ENCODE data around the gene APLNR. TPM values are rescaled to one million over a fixed set of nuclear protein-coding genes. Genes with fewer than 3 reads are reported as not detected.

APLNR gene
- polyA plus RNA-seq, 2 of the 4 experiments (the other 2 are of a cell fraction): 0.08 to 0.14 TPM

DNA sequence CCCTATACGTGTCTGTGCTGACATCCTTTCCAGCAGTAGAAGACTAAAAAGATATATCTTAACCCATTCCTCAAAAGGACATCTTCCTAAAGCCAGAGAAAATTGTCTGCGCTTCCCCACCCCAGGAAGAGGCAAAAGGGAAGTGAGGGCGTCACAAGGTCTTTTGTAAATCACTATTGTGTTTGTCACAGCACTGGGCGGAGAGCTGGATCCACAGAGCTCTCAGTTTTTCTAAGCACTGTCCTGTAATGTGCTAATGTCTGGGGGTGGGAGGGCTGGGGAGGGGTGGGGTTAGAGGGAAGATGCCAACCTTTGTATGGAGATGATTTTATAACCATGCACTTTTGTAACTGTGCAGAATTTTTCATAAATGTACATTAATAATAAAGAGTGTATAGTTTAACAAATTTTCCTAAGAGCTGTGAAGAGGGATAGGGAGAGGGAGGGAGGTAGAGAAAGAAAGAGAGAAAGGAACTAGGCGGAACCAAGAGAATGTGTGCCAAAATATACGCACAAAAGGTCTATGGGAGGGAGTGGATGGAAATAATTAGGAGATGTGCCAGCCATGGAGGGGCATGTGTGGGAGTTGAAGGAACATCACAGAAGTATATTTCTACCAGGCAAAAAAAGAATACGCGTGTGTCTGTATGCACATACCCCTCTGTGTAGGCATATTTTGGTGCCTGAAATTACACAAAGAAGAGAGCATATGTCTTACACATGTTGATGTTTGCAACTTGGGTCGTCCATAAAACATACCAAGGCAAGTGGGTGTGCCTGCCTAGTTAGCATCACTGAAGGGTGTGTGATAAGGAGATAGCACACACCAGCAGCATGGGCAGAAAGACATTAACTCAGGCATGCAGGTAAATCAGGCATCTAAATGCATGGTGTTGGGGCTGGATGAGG is 45.5 kb downstream of the APLNR start:
- Histone ChIP-seq H3K4me2 (no peak overlapping the region), H3K4me3 (no peak overlapping the region), H3K27ac (no peak overlapping the region), H3K4me1 (no peaks in the 10 kb centered on the region), H3K9me3 (0 out of 3 replicates have a peak, but pooled peaks cover 4% of the 10 kb centered on the region)
- TF ChIP-seq SREBF2 (IDR thresholded peaks at IDR 0.05) (no peak), RNF2 (IDR thresholded peaks at IDR 0.05; ENCODE audit: borderline replicate concordance, low read depth) (no peak), MAZ (IDR thresholded peaks at IDR 0.05; ENCODE audit: borderline replicate concordance, low read depth, low read length) (no peak), CBX8 (IDR thresholded peaks at IDR 0.05) (no peak), ZSCAN20 (CRISPR knock-in tag; IDR thresholded peaks at IDR 0.05) (no peak), FOSL2 (IDR thresholded peaks at IDR 0.05) (no peak), FOSL2 (CRISPR knock-in tag; IDR thresholded peaks at IDR 0.05) (no peak), ESRRA (IDR thresholded peaks at IDR 0.05; ENCODE audit: borderline replicate concordance, low read length) (no peak)
- TF ChIP-seq, protein P1, sequence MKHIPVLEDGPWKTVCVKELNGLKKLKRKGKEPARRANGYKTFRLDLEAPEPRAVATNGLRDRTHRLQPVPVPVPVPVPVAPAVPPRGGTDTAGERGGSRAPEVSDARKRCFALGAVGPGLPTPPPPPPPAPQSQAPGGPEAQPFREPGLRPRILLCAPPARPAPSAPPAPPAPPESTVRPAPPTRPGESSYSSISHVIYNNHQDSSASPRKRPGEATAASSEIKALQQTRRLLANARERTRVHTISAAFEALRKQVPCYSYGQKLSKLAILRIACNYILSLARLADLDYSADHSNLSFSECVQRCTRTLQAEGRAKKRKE (CRISPR knock-in tag; IDR thresholded peaks at IDR 0.05; ENCODE audit: low read depth): no peak
- TF ChIP-seq, protein P2, sequence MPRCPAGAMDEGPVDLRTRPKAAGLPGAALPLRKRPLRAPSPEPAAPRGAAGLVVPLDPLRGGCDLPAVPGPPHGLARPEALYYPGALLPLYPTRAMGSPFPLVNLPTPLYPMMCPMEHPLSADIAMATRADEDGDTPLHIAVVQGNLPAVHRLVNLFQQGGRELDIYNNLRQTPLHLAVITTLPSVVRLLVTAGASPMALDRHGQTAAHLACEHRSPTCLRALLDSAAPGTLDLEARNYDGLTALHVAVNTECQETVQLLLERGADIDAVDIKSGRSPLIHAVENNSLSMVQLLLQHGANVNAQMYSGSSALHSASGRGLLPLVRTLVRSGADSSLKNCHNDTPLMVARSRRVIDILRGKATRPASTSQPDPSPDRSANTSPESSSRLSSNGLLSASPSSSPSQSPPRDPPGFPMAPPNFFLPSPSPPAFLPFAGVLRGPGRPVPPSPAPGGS (IDR thresholded peaks at IDR 0.05): no peak
- TF ChIP-seq, protein P3, sequence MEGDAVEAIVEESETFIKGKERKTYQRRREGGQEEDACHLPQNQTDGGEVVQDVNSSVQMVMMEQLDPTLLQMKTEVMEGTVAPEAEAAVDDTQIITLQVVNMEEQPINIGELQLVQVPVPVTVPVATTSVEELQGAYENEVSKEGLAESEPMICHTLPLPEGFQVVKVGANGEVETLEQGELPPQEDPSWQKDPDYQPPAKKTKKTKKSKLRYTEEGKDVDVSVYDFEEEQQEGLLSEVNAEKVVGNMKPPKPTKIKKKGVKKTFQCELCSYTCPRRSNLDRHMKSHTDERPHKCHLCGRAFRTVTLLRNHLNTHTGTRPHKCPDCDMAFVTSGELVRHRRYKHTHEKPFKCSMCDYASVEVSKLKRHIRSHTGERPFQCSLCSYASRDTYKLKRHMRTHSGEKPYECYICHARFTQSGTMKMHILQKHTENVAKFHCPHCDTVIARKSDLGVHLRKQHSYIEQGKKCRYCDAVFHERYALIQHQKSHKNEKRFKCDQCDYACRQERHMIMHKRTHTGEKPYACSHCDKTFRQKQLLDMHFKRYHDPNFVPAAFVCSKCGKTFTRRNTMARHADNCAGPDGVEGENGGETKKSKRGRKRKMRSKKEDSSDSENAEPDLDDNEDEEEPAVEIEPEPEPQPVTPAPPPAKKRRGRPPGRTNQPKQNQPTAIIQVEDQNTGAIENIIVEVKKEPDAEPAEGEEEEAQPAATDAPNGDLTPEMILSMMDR (IDR thresholded peaks at IDR 0.05): no peak
- TF ChIP-seq, protein P4, sequence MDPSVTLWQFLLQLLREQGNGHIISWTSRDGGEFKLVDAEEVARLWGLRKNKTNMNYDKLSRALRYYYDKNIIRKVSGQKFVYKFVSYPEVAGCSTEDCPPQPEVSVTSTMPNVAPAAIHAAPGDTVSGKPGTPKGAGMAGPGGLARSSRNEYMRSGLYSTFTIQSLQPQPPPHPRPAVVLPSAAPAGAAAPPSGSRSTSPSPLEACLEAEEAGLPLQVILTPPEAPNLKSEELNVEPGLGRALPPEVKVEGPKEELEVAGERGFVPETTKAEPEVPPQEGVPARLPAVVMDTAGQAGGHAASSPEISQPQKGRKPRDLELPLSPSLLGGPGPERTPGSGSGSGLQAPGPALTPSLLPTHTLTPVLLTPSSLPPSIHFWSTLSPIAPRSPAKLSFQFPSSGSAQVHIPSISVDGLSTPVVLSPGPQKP (IDR thresholded peaks at IDR 0.05; ENCODE audit: low read depth, low read length): no peak
- DNase-seq (ENCODE audit: low read depth in 1 of 2, low spot score in 1 of 2) (no peak), ATAC-seq (no peak), FAIRE-seq (no peak)
- POLR2A ChIA-PET: no interaction called here
- CTCF ChIA-PET: interaction anchor here (1.0 to 1.2 kb wide), 2 partner anchors 15 to 21 kb away, joined by 3 read pairs; no protein-coding TSS in a partner anchor
- WGBS (ENCODE audit: missing lambda C conversion rate): 78% methylated on average over 9 of the region's 9 CpGs

DNA sequence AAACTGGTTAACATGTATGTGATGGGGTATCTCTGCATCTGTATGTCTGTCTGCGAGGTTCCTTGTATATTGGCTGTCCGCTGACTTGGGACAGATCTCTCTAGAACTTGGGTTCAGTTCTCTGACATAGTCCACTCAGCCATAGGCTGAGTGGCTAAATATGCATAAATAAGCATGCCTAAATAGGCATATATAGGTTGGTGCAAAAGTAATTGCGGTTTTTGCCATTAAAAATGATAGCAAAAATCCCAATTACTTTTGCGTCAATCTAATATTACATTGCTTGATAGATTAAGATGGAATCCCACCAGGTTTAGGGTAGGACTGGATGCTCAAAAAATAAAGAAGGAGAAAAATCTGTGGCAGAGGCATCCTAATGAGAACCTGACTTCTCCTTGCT is 46.5 kb downstream of the APLNR start:
- TF ChIP-seq FOSB (CRISPR knock-in tag; IDR thresholded peaks at IDR 0.05): no peak
- TF ChIP-seq KDM1A (IDR thresholded peaks at IDR 0.05; ENCODE audit: low read depth): no peak
- TF ChIP-seq, protein P5, sequence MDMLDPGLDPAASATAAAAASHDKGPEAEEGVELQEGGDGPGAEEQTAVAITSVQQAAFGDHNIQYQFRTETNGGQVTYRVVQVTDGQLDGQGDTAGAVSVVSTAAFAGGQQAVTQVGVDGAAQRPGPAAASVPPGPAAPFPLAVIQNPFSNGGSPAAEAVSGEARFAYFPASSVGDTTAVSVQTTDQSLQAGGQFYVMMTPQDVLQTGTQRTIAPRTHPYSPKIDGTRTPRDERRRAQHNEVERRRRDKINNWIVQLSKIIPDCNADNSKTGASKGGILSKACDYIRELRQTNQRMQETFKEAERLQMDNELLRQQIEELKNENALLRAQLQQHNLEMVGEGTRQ (IDR thresholded peaks at IDR 0.05): no peak
- TF ChIP-seq, protein P6, sequence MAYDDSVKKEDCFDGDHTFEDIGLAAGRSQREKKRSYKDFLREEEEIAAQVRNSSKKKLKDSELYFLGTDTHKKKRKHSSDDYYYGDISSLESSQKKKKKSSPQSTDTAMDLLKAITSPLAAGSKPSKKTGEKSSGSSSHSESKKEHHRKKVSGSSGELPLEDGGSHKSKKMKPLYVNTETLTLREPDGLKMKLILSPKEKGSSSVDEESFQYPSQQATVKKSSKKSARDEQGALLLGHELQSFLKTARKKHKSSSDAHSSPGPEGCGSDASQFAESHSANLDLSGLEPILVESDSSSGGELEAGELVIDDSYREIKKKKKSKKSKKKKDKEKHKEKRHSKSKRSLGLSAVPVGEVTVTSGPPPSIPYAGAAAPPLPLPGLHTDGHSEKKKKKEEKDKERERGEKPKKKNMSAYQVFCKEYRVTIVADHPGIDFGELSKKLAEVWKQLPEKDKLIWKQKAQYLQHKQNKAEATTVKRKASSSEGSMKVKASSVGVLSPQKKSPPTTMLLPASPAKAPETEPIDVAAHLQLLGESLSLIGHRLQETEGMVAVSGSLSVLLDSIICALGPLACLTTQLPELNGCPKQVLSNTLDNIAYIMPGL (CRISPR knock-in tag; IDR thresholded peaks at IDR 0.05; ENCODE audit: borderline replicate concordance): no peak
- no peak for TF ChIP-seq RARB (CRISPR knock-in tag; IDR thresholded peaks at IDR 0.05)
- TF ChIP-seq JUNB (IDR thresholded peaks at IDR 0.05): no peak
- no peak for TF ChIP-seq MAFK (IDR thresholded peaks at IDR 0.05; ENCODE audit: partially characterized antibody)
- no peak for TF ChIP-seq ZFP36 (IDR thresholded peaks at IDR 0.05; ENCODE audit: borderline replicate concordance, partially characterized antibody)
- no peak for TF ChIP-seq HOXB5 (CRISPR knock-in tag; IDR thresholded peaks at IDR 0.05)

More for the DNA sequence above, 46.5 kb downstream of the APLNR start:
- no peak for FAIRE-seq
- 77% methylated on average over 4 of the region's 4 CpGs for WGBS (ENCODE audit: missing lambda C conversion rate)
- no peaks in the 10 kb centered on the region for H3K4me1 ChIP-seq
- 0 out of 3 replicates have a peak, but pooled peaks cover 4% of the 10 kb centered on the region for H3K9me3 ChIP-seq
- ChIA-PET CTCF (interaction anchor here (1.2 kb wide), 1 partner anchor 16 kb away, joined by 3 read pairs; no protein-coding TSS in a partner anchor), POLR2A (no interaction called here)
- no peak overlapping the region for H3K27ac ChIP-seq
- H3K4me3 ChIP-seq: no peak overlapping the region
- no peak for DNase-seq (ENCODE audit: low read depth in 1 of 2, low spot score in 1 of 2)
- no peak for ATAC-seq
- no peak overlapping the region for H3K4me2 ChIP-seq

Measured in A549 (cell line).